H1 (cell line): Measurements from ENCODE around the gene TECTB. TPM values are rescaled to one million over a fixed set of nuclear protein-coding genes. Genes with fewer than 3 reads are reported as not detected.

Source experiments
- CTCF ChIA-PET: fragments of 300-600 bp; sonication (Branson Sonifier 250); formaldehyde crosslinking; loops from one replicate; lab custom pipeline; 2021; ENCODE audit not compliant: partially characterized antibody; lab: Charles Lee
- POLR2A ChIA-PET: fragments of 300-600 bp; sonication (Branson Sonifier 250); formaldehyde crosslinking; loops from one replicate; lab custom pipeline; 2021; ENCODE audit warnings: inconsistent platforms; ENCODE audit not compliant: partially characterized antibody; lab: Charles Lee
- DNase-seq, 2 experiments: peaks; one replicate each; pipeline versions ENCODE4 v3.0.0 to v3.0.0-alpha.2; 2010 to 2022; ENCODE audit warnings: low spot score in 2 of 2, low read depth in 1 of 2, mixed read lengths in 1 of 2
- FAIRE-seq: peaks from 2 replicates; lab custom pipeline; 2011; peaks lifted over from hg19 to GRCh38; lab: Jason Lieb, UNC
- H2AFZ ChIP-seq: 2 replicates; pipeline ENCODE4 v1.8.1; 2012; ENCODE audit warnings: low read length, inconsistent platforms
- H2AK5ac ChIP-seq: 2 replicates; pipeline ENCODE4 v1.6.1; 2013; ENCODE audit warnings: low read depth, low read length
- H2BK120ac ChIP-seq: replicated peaks from 2 replicates; pipeline ENCODE3; 2013; ENCODE audit warnings: low read depth, low read length, inconsistent platforms
- H2BK12ac ChIP-seq: 2 replicates; pipeline ENCODE4 v1.6.1; 2013; ENCODE audit warnings: low read depth, low read length
- H2BK15ac ChIP-seq: 2 replicates; pipeline ENCODE4 v1.6.1; 2013; ENCODE audit warnings: low read length
- H2BK20ac ChIP-seq: 2 replicates; pipeline ENCODE4 v1.6.1; 2013; ENCODE audit warnings: low read length
- H2BK5ac ChIP-seq: 2 replicates; pipeline ENCODE4 v1.6.1; 2013; ENCODE audit warnings: low read depth, low read length
- H3K14ac ChIP-seq: 2 replicates; pipeline ENCODE4 v1.6.1; 2013; ENCODE audit warnings: inconsistent platforms; ENCODE audit not compliant: insufficient read length
- H3K18ac ChIP-seq: 2 replicates; pipeline ENCODE4 v1.6.1; 2013; ENCODE audit warnings: low read length; ENCODE audit errors: extremely low read depth
- H3K23ac ChIP-seq: 2 replicates; pipeline ENCODE4 v1.6.1; 2013; ENCODE audit warnings: inconsistent platforms; ENCODE audit not compliant: insufficient read length
- H3K23me2 ChIP-seq: 2 replicates; pipeline ENCODE4 v1.6.1; 2013; ENCODE audit warnings: low read depth, low read length
- H3K27ac ChIP-seq: 2 replicates; pipeline ENCODE4 v1.6.1; 2011; ENCODE audit warnings: low read depth, low read length, inconsistent platforms
- H3K27me3 ChIP-seq, 4 experiments: replicated peaks in 1 of 4; 1 replicate in 1 of 4; 2 replicates in 3 of 4; pipeline versions ENCODE4 v1.6.1 to v1.8.1; 2011 to 2013; ENCODE audit warnings: low read length in 3 of 4, mild to moderate bottlenecking in 3 of 4, inconsistent platforms in 2 of 4, mixed read lengths in 2 of 4, moderate library complexity in 1 of 4; ENCODE audit not compliant: control insufficient read depth in 3 of 4, insufficient read depth in 3 of 4; ENCODE audit errors: extremely low read depth in 1 of 4
- H3K36me3 ChIP-seq, 4 experiments: 2 replicates each; pipeline versions ENCODE4 v1.6.1 to v1.8.1; 2011 to 2013; ENCODE audit warnings: mild to moderate bottlenecking in 4 of 4, low read length in 3 of 4, moderate library complexity in 2 of 4, control low read depth in 1 of 4, inconsistent platforms in 1 of 4; ENCODE audit not compliant: insufficient read depth in 4 of 4, control insufficient read depth in 2 of 4
- H3K4ac ChIP-seq: replicated peaks from 2 replicates; pipeline ENCODE3; 2013; ENCODE audit warnings: low read length, low read depth, mixed read lengths, inconsistent platforms; ENCODE audit not compliant: insufficient read length
- H3K4me1 ChIP-seq, 4 experiments: replicated peaks in 1 of 4; 1 replicate in 1 of 4; 2 replicates in 3 of 4; pipeline versions ENCODE4 v1.6.1 to v1.8.1; 2011 to 2013; ENCODE audit warnings: low read length in 3 of 4, inconsistent platforms in 2 of 4, mixed read lengths in 1 of 4; ENCODE audit not compliant: insufficient read depth in 4 of 4, control insufficient read depth in 3 of 4
- H3K4me2 ChIP-seq, 2 experiments: 2 replicates each; pipeline versions ENCODE4 v1.6.1 to v1.8.1; 2011 to 2013; ENCODE audit warnings: low read depth in 2 of 2, low read length in 2 of 2, control low read depth in 1 of 2, inconsistent platforms in 1 of 2, mild to moderate bottlenecking in 1 of 2; ENCODE audit not compliant: insufficient read depth in 1 of 2
- H3K4me3 ChIP-seq, 4 experiments: fragments of 200-600, 300-600 bp in 1 of 4; sonication (generic), shearing (Covaris generic), sonication (Bioruptor Twin) in 1 of 4; 2 replicates each; pipeline versions ENCODE4 v1.5.1 to v1.8.1; 2011 to 2016; ENCODE audit warnings: low read length in 4 of 4, low read depth in 3 of 4, control low read depth in 2 of 4, inconsistent platforms in 2 of 4, mild to moderate bottlenecking in 2 of 4, mixed read lengths in 1 of 4, moderate library complexity in 1 of 4; ENCODE audit not compliant: insufficient read depth in 2 of 4; ENCODE audit errors: extremely low read depth in 1 of 4
- H3K56ac ChIP-seq: replicated peaks from 2 replicates; pipeline ENCODE3; 2013; ENCODE audit warnings: low read depth, mild to moderate bottlenecking, mixed read lengths, low read length, inconsistent platforms; ENCODE audit not compliant: insufficient read length
- H3K79me1 ChIP-seq: 2 replicates; pipeline ENCODE4 v1.6.1; 2013; ENCODE audit warnings: low read depth, low read length, control low read depth
- H3K79me2 ChIP-seq, 2 experiments: 2 replicates each; pipeline versions ENCODE4 v1.6.1 to v1.8.1; 2012 to 2013; ENCODE audit warnings: low read length in 2 of 2, mild to moderate bottlenecking in 2 of 2, inconsistent platforms in 1 of 2; ENCODE audit not compliant: insufficient read depth in 2 of 2, control insufficient read depth in 1 of 2
- H3K9ac ChIP-seq, 4 experiments: replicated peaks in 1 of 4; 1 replicate in 1 of 4; 2 replicates in 3 of 4; pipeline versions ENCODE4 v1.6.1 to v1.8.1; 2011 to 2013; ENCODE audit warnings: low read depth in 3 of 4, low read length in 3 of 4, control low read depth in 2 of 4, mild to moderate bottlenecking in 2 of 4, moderate library complexity in 2 of 4, inconsistent platforms in 1 of 4; ENCODE audit errors: extremely low read depth in 1 of 4
- H3K9me3 ChIP-seq, 2 experiments: 2 replicates each; pipeline versions ENCODE4 v1.6.1 to v1.8.1; 2012 to 2013; ENCODE audit warnings: mild to moderate bottlenecking in 2 of 2, moderate library complexity in 2 of 2, control low read depth in 1 of 2, inconsistent platforms in 1 of 2, low read depth in 1 of 2, low read length in 1 of 2, mixed read lengths in 1 of 2; ENCODE audit not compliant: insufficient read depth in 2 of 2
- H4K20me1 ChIP-seq, 2 experiments: replicated peaks in 1 of 2; 2 replicates each; pipeline versions ENCODE3 to v1.8.1; 2011 to 2013; ENCODE audit warnings: inconsistent platforms in 2 of 2, low read length in 2 of 2, mild to moderate bottlenecking in 1 of 2; ENCODE audit not compliant: insufficient read depth in 2 of 2, control insufficient read depth in 1 of 2
- H4K5ac ChIP-seq: 2 replicates; pipeline ENCODE4 v1.6.1; 2013; ENCODE audit warnings: low read length, low read depth, mixed read lengths, inconsistent platforms; ENCODE audit not compliant: insufficient read length
- H4K8ac ChIP-seq: 2 replicates; pipeline ENCODE4 v1.8.0; 2013; ENCODE audit warnings: mild to moderate bottlenecking, moderate library complexity, low read length, inconsistent platforms; ENCODE audit not compliant: insufficient read depth; ENCODE audit errors: extremely low read depth
- H4K91ac ChIP-seq: replicated peaks from 2 replicates; pipeline ENCODE3; 2013; ENCODE audit warnings: low read length, mixed read lengths, inconsistent platforms; ENCODE audit not compliant: insufficient read length
- ASH2L ChIP-seq: fragments of 200-600, 300-600 bp; sonication (generic); IDR thresholded peaks from one replicate; pipeline ENCODE4 v1.7.1; 2017; ENCODE audit warnings: low read length
- RFX5 ChIP-seq: IDR thresholded peaks from 2 replicates; pipeline ENCODE4 v1.6.1; 2011; ENCODE audit warnings: low read depth, low read length, improper control_type of control experiment, borderline replicate concordance
- SP1 ChIP-seq: IDR thresholded peaks from 2 replicates; pipeline ENCODE4 v1.6.1; 2011; ENCODE audit warnings: low read depth, low read length
- TEAD4 ChIP-seq: IDR thresholded peaks from 2 replicates; pipeline ENCODE4 v1.6.1; 2012; ENCODE audit warnings: low read depth, low read length, inconsistent platforms, mixed read lengths
- WGBS, 2 experiments: shearing (Covaris generic) in 1 of 2; methylation state at CpG; one replicate each; pipeline versions ENCODE4 v1.1.6 to v1.1.7; 2013 to 2015; ENCODE audit warnings: low lambda C conversion rate in 2 of 2, mixed read lengths in 2 of 2, inconsistent platforms in 1 of 2, low coverage in 1 of 2, missing lambda C conversion rate in 1 of 2; ENCODE audit not compliant: insufficient replicate concordance in 2 of 2, insufficient coverage in 1 of 2, insufficient read length in 1 of 2; ENCODE audit errors: extremely low coverage in 1 of 2, missing lambda C conversion rate in 1 of 2; 5-methylcytosine and 5-hydroxymethylcytosine counted together
- polyA plus RNA-seq, 7 experiments: library from polyadenylated mRNA; depleted of rRNA in 3 of 7; stranded (reverse) in 5 of 7; unstranded in 2 of 7; fragments of >200 nt in 5 of 7; fragments of 200-250 nt in 2 of 7; gene quantifications; 1 replicate in 5 of 7; 2 replicates in 1 of 7; 4 replicates in 1 of 7; pipeline versions ENCODE4 v1.2.1 to v1.2.3, GENCODE V29; 2011 to 2013; ENCODE audit warnings: missing spikeins in 2 of 7, mixed read lengths in 2 of 7
- total RNA-seq: library from RNA; stranded (reverse); fragmentation: NEBNext Ultra II Directional; extraction: Animal tissue kit (Norgen Biotek cat#: 25700); gene quantifications from 2 replicates; pipeline ENCODE4 v1.2.1, GENCODE V29; 2021

TECTB gene
- total and polyA plus RNA-seq, 2 of the 8 experiments (the other 6 are each of a cell fraction or from before 2014, with no cell fraction given): not detected

DNA sequence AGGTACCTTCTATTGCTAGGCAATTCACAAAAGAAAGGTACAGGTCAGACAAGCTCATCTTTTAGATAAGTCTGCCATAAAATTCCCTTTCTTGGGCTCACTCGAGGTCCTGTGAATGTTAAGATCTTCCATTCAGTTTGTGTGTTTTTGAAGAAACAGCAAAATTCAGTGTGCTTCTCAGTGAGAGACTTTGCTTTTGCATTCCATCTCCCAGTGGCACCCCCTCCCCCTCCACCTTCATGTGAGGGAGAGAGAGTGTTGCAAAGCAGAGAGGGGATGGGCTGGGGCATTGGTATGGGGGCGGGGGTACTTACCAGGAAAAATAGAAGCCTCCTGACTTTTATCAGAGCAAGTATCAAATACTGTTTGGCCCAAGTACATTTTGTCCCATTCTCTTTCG, 3.8 kb upstream of the TECTB start:
- Histone ChIP-seq H4K8ac (no peak overlapping the region), H3K4me1 (peaks cover 0 to 7% (median 2%) of the 10 kb centered on the region in 4 experiments; a peak in 5 of 7 replicates), H3K23ac (no peak overlapping the region), H3K36me3 (no peaks in the 10 kb centered on the region), H3K4ac (no peak overlapping the region), H3K4me2 (peak overlapping the region; percentile 28 to 53; a peak in 3 of 4 replicates), H3K79me2 (no peaks in the 10 kb centered on the region), H3K79me1 (no peaks in the 10 kb centered on the region), H2AK5ac (no peak overlapping the region), H3K4me3 (peak overlapping the region in 1 of 4 experiments; percentile 43; a peak in 3 of 8 replicates), H3K9ac (no peak overlapping the region), H4K91ac (no peak overlapping the region), H3K14ac (no peak overlapping the region), H2BK5ac (no peak overlapping the region), H4K5ac (no peak overlapping the region), H3K27me3 (no peaks in the 10 kb centered on the region), H2BK12ac (no peak overlapping the region), H2BK15ac (no peak overlapping the region), H3K27ac (no peak overlapping the region), H2BK20ac (no peak overlapping the region), H3K56ac (no peak overlapping the region), H3K23me2 (no peaks in the 10 kb centered on the region), H2AFZ (peak overlapping the region; percentile 52; the same call in 1 of the 2 replicates), H3K18ac (no peak overlapping the region), H3K9me3 (no peaks in the 10 kb centered on the region), H4K20me1 (no peaks in the 10 kb centered on the region), H2BK120ac (no peak overlapping the region)
- ChIA-PET CTCF (interaction anchor here (1.0 to 1.3 kb wide), 3 partner anchors 27 to 97 kb away, joined by 3 to 4 read pairs (median 3); no protein-coding TSS in a partner anchor), POLR2A (no interaction called here)
- no peak for DNase-seq
- WGBS, 2 experiments: 30% methylated on average over 3 of the region's 3 CpGs; no CpG with 5 or more reads in 1 of the 2 experiments
- no peak for FAIRE-seq
- TF ChIP-seq SP1 (peak; percentile 34; the same call in 1 of the 2 replicates), TEAD4 (0 out of 2 replicates have a peak, but pooled peaks have one; percentile 41), ASH2L (peak; percentile 78), RFX5 (no peak)
